ENCODE results near the gene TOPAZ1. TPM values are rescaled to one million over a fixed set of nuclear protein-coding genes. Genes with fewer than 3 reads are reported as not detected.

Gene TOPAZ1
- polyA plus RNA-seq, 2 of the 4 experiments (the other 2 are of a cell fraction) = not detected

DNA sequence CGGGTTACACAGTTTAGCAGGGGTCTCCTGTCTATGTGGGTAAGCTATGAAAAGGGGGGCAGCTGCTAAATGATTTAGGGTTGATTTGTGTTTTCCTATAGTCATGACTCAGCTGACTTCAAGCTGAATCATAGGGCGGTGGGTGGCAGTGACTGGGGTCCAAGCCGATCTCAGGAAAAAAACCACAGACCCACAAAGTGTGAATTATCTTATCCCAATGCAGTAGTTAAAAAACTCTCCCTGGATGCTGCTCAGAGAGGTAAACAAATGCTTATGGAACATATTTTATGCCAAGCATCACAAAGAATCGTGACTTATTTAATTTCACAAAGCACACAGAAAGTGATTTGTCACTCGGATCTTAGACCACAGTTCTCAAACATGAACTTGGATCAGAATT, 18.4 kb upstream of the TOPAZ1 start:
- CTCF ChIA-PET = no interaction called here
- TF ChIP-seq, protein P1, sequence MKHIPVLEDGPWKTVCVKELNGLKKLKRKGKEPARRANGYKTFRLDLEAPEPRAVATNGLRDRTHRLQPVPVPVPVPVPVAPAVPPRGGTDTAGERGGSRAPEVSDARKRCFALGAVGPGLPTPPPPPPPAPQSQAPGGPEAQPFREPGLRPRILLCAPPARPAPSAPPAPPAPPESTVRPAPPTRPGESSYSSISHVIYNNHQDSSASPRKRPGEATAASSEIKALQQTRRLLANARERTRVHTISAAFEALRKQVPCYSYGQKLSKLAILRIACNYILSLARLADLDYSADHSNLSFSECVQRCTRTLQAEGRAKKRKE (CRISPR knock-in tag; IDR thresholded peaks at IDR 0.05; ENCODE audit: low read depth) = no peak
- no peak for TF ChIP-seq SMC3 (IDR thresholded peaks at IDR 0.05)
- TF ChIP-seq, protein P2, sequence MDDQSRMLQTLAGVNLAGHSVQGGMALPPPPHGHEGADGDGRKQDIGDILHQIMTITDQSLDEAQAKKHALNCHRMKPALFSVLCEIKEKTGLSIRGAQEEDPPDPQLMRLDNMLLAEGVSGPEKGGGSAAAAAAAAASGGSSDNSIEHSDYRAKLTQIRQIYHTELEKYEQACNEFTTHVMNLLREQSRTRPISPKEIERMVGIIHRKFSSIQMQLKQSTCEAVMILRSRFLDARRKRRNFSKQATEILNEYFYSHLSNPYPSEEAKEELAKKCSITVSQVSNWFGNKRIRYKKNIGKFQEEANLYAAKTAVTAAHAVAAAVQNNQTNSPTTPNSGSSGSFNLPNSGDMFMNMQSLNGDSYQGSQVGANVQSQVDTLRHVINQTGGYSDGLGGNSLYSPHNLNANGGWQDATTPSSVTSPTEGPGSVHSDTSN (IDR thresholded peaks at IDR 0.05) = no peak
- no peak for TF ChIP-seq EHMT2 (IDR thresholded peaks at IDR 0.05; ENCODE audit: low read depth)
- TF ChIP-seq HOXB5 (CRISPR knock-in tag; IDR thresholded peaks at IDR 0.05) = no peak
- TF ChIP-seq MAZ (IDR thresholded peaks at IDR 0.05; ENCODE audit: borderline replicate concordance, low read depth, low read length) = no peak
- no peak for TF ChIP-seq SREBF2 (IDR thresholded peaks at IDR 0.05)
- TF ChIP-seq GATA3 (IDR thresholded peaks at IDR 0.05; ENCODE audit: borderline replicate concordance) = no peak
- TF ChIP-seq MYC (IDR thresholded peaks at IDR 0.05; ENCODE audit: borderline replicate concordance, low read length) = no peak
- TF ChIP-seq, protein P3, sequence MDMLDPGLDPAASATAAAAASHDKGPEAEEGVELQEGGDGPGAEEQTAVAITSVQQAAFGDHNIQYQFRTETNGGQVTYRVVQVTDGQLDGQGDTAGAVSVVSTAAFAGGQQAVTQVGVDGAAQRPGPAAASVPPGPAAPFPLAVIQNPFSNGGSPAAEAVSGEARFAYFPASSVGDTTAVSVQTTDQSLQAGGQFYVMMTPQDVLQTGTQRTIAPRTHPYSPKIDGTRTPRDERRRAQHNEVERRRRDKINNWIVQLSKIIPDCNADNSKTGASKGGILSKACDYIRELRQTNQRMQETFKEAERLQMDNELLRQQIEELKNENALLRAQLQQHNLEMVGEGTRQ (IDR thresholded peaks at IDR 0.05) = no peak
- no peak for TF ChIP-seq POLR2A (IDR thresholded peaks at IDR 0.05; ENCODE audit: low read length)
- no peak for TF ChIP-seq EHF (CRISPR knock-in tag; IDR thresholded peaks at IDR 0.05)
- TF ChIP-seq RAD21 (conservative IDR thresholded peaks at IDR 0.05 in 1 of 2, IDR thresholded peaks at IDR 0.05 in 1 of 2) = no peak
- TF ChIP-seq HOXB13 (CRISPR knock-in tag; IDR thresholded peaks at IDR 0.05; ENCODE audit: low read depth) = no peak
- TF ChIP-seq CBX8 (IDR thresholded peaks at IDR 0.05) = no peak
- ATAC-seq (no peak), DNase-seq (ENCODE audit: low read depth in 1 of 2, low spot score in 1 of 2) (no peak), FAIRE-seq (no peak)
- H3K27ac ChIP-seq = no peak overlapping the region
- POLR2A ChIA-PET = no interaction called here
- 42% methylated on average over 5 of the region's 5 CpGs for WGBS (ENCODE audit: missing lambda C conversion rate)
- H3K9me3 ChIP-seq = no peaks in the 10 kb centered on the region
- no peak overlapping the region for H3K4me3 ChIP-seq
- H3K4me1 ChIP-seq = no peaks in the 10 kb centered on the region
- H3K4me2 ChIP-seq = no peak overlapping the region

DNA sequence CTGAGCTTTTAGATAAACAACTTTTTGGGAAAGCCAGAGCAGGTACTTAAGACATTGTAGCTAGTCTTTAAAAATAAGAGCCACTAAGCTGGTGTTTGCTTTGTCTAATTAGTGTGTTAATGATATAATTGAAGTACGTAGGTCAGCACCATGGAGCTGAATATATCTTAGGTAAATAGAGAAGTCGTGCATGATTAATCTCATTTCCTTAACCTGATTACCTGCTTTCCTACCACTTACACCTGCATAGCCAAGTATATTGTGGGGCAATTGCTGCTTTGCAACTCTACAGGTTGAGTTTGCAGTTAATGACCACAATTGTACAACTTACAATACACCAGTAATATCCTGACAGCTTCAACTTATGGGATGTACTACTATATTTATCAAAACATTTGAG, 17.6 kb upstream of the TOPAZ1 start:
- WGBS (ENCODE audit: missing lambda C conversion rate) = 44% methylated on average over 2 of the region's 2 CpGs
- Histone ChIP-seq H3K4me3 (no peak overlapping the region), H3K27ac (no peak overlapping the region), H3K4me1 (no peaks in the 10 kb centered on the region), H3K9me3 (no peaks in the 10 kb centered on the region), H3K4me2 (no peak overlapping the region)
- DNase-seq (ENCODE audit: low read depth in 1 of 2, low spot score in 1 of 2) (no peak), ATAC-seq (no peak), FAIRE-seq (no peak)
- CTCF ChIA-PET = no interaction called here
- POLR2A ChIA-PET = no interaction called here
- TF ChIP-seq, protein P4, sequence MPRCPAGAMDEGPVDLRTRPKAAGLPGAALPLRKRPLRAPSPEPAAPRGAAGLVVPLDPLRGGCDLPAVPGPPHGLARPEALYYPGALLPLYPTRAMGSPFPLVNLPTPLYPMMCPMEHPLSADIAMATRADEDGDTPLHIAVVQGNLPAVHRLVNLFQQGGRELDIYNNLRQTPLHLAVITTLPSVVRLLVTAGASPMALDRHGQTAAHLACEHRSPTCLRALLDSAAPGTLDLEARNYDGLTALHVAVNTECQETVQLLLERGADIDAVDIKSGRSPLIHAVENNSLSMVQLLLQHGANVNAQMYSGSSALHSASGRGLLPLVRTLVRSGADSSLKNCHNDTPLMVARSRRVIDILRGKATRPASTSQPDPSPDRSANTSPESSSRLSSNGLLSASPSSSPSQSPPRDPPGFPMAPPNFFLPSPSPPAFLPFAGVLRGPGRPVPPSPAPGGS (IDR thresholded peaks at IDR 0.05) = no peak
- TF ChIP-seq ZSCAN20 (CRISPR knock-in tag; IDR thresholded peaks at IDR 0.05) (no peak), KDM5A (IDR thresholded peaks at IDR 0.05) (no peak), HDAC2 (IDR thresholded peaks at IDR 0.05) (no peak), HEYL (CRISPR knock-in tag; IDR thresholded peaks at IDR 0.05) (no peak)
- TF ChIP-seq, protein P3 (IDR thresholded peaks at IDR 0.05) = no peak

DNA sequence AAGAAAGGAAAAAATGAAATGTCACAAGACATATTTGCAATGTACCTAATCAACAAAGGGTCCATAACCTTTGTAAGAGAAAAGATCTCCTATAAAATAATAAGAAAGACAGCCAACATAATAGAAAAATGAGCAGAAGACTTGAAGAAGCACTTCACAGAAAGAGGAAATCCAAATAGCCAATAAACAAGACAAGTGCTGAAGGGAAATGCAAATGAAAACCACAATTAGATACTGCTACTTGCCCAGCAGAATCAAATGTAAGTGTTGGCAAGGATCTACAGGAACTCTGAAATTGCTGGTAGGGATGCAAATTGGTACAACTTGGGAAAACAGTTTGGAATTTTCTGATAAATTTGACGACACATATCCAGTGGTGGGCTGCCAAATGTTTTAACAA, 15.1 kb upstream of the TOPAZ1 start:
- Histone ChIP-seq H3K27ac (no peak overlapping the region), H3K4me2 (no peak overlapping the region), H3K4me3 (no peak overlapping the region), H3K4me1 (no peaks in the 10 kb centered on the region), H3K9me3 (no peaks in the 10 kb centered on the region)
- no peak for ATAC-seq
- no peak for FAIRE-seq
- WGBS (ENCODE audit: missing lambda C conversion rate) = 6% methylated on average over 1 of the region's 1 CpG
- ChIA-PET POLR2A (no interaction called here), CTCF (interaction anchor here (0.5 to 1.7 kb wide), 3 partner anchors 10 to 441 kb away, joined by 3 to 4 read pairs (median 3); no protein-coding TSS in a partner anchor)
- no peak for DNase-seq (ENCODE audit: low read depth in 1 of 2, low spot score in 1 of 2)
- no peak for TF ChIP-seq PHF8 (IDR thresholded peaks at IDR 0.05; ENCODE audit: borderline replicate concordance, low read depth)
- TF ChIP-seq ZC3H11A (IDR thresholded peaks at IDR 0.05) = no peak
- no peak for TF ChIP-seq CHD2 (IDR thresholded peaks at IDR 0.05; ENCODE audit: low read length, partially characterized antibody)
- TF ChIP-seq, protein P3 (IDR thresholded peaks at IDR 0.05) = no peak
- no peak for TF ChIP-seq NFE2L2 (conservative IDR thresholded peaks at IDR 0.05; ENCODE audit: low read length)
- no peak for TF ChIP-seq JUN (IDR thresholded peaks at IDR 0.05)
- no peak for TF ChIP-seq RAD21 (conservative IDR thresholded peaks at IDR 0.05 in 1 of 2, IDR thresholded peaks at IDR 0.05 in 1 of 2)
- TF ChIP-seq TP53 (CRISPR knock-in tag; IDR thresholded peaks at IDR 0.05) = no peak
- TF ChIP-seq, protein P1 (CRISPR knock-in tag; IDR thresholded peaks at IDR 0.05; ENCODE audit: low read depth) = no peak
- TF ChIP-seq ZSCAN20 (CRISPR knock-in tag; IDR thresholded peaks at IDR 0.05) = no peak
- TF ChIP-seq CHD4 (IDR thresholded peaks at IDR 0.05; ENCODE audit: borderline replicate concordance) = no peak
- TF ChIP-seq ZNF302 (CRISPR knock-in tag; IDR thresholded peaks at IDR 0.05) = no peak

Data from A549 (cell line).